ENCODE results near the gene NPEPPS.

Gene NPEPPS

DNA sequence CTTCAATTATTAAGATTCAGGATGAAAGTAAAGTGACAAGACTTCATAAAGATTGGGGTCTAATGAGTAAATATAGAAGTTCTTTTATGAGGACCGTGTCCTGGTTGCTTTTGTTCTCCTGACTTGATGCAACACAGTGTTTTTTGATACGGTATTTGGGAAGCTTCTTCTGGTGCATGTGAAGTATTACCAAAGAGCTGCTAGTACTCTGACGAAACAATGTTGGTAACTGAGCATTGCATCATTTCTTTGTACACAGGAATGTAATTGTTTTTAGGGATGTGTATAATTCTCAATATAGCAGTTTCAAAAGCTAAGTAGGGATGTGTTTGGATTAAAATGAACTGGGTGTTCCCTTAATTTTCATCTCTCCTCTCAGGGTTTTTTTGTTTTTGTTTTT lies 134.7 kb downstream of the NPEPPS start:
- H3K9me3 ChIP-seq (ENCODE audit: control insufficient read depth, low read length): no peaks in the 10 kb centered on the region
- peaks cover 97% of the 10 kb centered on the region for H3K36me3 ChIP-seq (ENCODE audit: control insufficient read depth, insufficient read depth, low read length)
- H3K4me3 ChIP-seq (ENCODE audit: extremely low read depth, insufficient read depth, low read length, poor library complexity, severe bottlenecking): no peak overlapping the region
- WGBS, 2 experiments (ENCODE audit: insufficient coverage in 2 of 2): 93 to 100% methylated on average over 3 of the region's 3 CpGs
- peaks cover 3% of the 10 kb centered on the region for H3K4me1 ChIP-seq (ENCODE audit: control insufficient read depth, insufficient read depth, low read length, poor library complexity, severe bottlenecking)
- no peak overlapping the region for H3K27ac ChIP-seq (ENCODE audit: low read depth, low read length, severe bottlenecking)

DNA sequence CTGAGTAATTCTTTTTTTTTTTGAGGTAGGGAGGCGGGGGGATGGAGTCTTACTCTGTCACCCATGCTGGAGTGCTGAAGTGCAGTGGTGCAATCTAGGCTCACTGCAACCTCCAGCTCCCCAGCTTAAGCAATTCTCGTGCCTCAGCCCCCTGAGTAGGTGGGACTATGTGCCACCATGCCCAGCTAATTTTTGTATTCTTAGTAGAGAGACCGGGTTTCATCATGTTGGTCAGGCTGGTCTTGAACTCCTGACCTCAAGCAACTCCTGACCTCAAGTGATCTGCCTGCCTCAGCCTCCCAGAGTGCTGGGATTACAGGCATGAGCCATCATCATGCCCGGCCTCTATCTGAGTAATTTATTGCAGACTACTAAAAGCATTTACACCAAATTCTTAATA lies 138.2 kb downstream of the NPEPPS start:
- H3K9me3 ChIP-seq (ENCODE audit: control insufficient read depth, low read length): no peaks in the 10 kb centered on the region
- H3K4me3 ChIP-seq (ENCODE audit: extremely low read depth, insufficient read depth, low read length, poor library complexity, severe bottlenecking): no peak overlapping the region
- 88 to 95% methylated on average over 2 to 3 of the region's 4 CpGs for WGBS, 2 experiments (ENCODE audit: insufficient coverage in 2 of 2)
- peaks cover 3% of the 10 kb centered on the region for H3K4me1 ChIP-seq (ENCODE audit: control insufficient read depth, insufficient read depth, low read length, poor library complexity, severe bottlenecking)
- peaks cover 96% of the 10 kb centered on the region for H3K36me3 ChIP-seq (ENCODE audit: control insufficient read depth, insufficient read depth, low read length)
- H3K27ac ChIP-seq (ENCODE audit: low read depth, low read length, severe bottlenecking): no peak overlapping the region

DNA sequence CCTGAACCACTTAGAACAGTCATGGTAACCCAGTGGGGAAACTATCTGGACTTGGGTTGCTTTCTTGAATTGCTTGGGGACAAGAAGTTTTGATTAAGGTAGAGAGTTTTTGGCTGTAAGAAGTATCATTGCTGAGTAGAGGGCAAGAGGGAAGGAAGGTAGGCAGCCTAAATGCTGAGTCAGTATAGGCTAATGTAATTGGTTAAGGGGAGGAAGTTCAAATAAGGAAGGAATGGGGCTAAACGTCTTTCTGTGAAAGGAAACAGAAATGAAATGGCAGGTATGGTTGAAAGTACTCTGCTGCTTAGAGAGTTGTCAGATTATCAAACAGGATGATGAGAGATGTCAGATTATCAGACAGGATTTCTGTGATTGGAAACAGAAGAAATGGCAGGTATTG lies 139.2 kb downstream of the NPEPPS start:
- H3K4me3 ChIP-seq (ENCODE audit: extremely low read depth, insufficient read depth, low read length, poor library complexity, severe bottlenecking): no peak overlapping the region
- H3K27ac ChIP-seq (ENCODE audit: low read depth, low read length, severe bottlenecking): peak overlapping the region; percentile 37
- peaks cover 3% of the 10 kb centered on the region for H3K4me1 ChIP-seq (ENCODE audit: control insufficient read depth, insufficient read depth, low read length, poor library complexity, severe bottlenecking)
- H3K9me3 ChIP-seq (ENCODE audit: control insufficient read depth, low read length): no peaks in the 10 kb centered on the region
- 63 to 73% methylated on average over 1 of the region's 1 CpG for WGBS, 2 experiments (ENCODE audit: insufficient coverage in 2 of 2)
- peaks cover 96% of the 10 kb centered on the region for H3K36me3 ChIP-seq (ENCODE audit: control insufficient read depth, insufficient read depth, low read length)

Measured in mesodermal cell (in vitro differentiated cells).